ENCODE results near the gene S1PR1.

Gene S1PR1

DNA sequence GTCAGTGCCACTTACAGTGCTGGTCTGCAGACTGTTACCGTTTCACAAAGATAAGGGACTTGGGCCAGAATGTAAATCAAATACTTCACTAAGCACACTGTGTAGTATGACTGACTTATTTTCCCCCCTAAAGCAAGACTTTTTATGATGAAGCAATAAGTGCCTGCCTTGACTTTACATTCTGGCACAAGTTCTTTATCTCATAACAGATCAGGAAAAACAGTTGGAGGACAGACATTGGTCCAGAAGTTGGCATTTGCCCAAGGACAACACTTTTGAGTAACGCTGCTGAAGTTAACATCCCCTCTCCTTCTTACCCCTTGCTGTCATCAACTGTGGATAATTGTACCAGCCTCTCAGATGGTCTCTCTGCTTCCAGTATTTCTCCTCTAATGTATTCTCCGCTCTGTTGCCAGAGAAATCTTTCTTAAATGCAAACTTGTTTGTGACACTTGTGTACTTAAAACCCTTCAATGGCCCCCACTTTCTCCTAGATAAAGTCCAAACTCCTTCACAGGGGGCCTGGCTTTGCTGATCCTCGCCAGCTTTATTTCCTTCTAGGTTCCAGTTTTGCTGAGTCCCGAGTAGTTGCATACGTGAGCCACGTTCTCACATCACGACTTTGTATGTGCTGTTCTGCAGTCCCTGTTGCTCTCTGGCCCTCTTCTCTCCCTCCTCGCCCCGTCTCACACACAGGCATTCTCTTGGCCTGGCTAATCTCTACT is 45.7 kb downstream of the S1PR1 start:
- FAIRE-seq, result no peak

DNA sequence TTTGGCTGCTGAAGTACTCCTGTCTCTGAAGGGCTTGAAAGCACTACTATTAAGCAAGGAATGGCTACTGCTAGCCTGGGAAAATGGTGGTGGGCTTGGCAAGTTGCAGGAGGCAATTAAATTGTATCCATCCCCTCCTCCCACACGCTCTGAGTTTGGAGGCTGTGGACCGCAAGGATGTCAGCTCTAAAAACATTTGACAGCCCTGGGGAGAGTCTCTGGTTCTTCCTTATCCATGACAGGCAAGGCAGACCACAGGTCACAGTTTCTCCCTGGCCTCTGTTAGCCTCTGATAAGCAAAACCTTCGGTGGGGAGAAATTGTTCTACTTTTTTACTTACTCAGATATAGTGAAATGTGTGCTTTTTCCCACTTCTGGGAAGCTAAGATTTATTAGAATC is 46.6 kb downstream of the S1PR1 start:
- FAIRE-seq, result no peak

DNA sequence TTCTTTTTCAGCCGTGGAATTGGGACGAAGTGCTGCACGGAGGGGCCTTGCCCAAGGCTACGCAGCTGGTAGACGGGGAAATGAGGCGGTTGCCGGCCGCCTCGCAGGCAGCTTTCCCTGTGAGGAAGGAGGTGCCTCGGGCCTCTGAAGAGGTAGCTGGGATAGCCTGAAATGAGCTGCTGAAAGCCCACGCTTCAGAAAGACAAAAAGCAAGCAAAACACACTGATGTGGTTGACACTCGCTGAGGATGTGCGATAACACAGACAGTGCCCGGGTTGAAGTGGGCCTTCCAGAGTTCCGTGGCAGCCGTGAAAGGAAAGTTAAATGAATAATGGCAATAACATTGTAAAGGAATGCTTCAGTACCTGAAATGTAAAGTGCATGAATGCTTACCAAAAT is 47.2 kb downstream of the S1PR1 start:
- FAIRE-seq, result no peak

DNA sequence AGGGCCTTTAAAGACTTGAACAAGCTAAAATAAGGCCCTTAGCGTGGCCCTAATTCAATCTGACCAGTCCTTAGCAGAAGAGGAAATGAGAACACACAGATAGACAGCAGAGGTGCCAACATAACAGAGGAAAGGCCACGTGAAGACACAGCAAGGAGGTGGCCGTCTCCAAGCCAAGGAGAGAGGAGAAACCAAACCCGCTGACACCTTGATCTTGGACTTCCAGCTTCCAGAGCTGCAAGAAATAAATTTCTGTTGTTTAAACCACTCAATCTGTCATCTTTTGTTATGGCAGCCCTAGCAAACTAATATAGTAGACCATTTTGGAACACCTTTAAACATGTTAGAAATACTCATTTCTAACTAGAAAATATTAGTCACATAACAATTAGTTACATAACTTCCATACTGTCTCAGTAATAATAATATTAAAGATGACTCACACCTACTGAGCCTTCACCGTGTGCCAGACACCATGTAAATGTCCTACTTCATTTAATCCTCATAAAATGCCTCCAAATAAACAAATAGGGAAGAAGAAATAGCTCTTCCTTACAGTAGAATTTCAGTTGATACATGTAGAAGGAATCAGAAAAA is 47.9 kb downstream of the S1PR1 start:
- FAIRE-seq, result no peak

DNA sequence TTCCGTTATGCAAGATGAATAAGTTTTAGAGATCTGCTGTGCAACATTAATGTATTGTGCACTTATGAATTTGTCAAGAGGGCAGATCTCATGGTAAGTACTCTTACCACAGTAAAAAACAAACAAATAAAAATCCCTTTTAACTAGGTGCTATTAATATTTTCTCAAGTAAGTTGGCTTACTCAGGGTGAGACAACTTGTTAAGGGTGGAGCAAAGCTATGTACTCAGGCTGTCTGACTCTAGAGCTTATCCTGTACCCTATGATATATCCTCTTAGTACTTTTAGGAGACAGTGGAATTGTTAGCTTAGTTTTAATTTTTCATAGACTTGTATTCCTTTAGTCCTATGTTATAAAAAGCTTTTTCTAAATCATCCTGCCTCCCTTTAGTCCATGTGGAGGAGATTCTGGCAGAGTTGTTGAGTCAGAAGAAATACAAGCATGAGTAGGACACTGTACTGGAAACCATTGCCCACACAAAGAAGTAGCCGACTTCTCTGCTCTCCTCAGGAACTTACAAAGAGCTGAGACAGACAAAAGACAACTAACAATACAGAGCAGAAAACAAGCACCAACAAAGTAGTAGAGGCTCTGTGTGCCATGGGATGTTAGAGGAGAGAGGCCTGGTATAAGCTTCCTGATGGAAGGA is 49.2 kb downstream of the S1PR1 start:
- FAIRE-seq, result no peak

DNA sequence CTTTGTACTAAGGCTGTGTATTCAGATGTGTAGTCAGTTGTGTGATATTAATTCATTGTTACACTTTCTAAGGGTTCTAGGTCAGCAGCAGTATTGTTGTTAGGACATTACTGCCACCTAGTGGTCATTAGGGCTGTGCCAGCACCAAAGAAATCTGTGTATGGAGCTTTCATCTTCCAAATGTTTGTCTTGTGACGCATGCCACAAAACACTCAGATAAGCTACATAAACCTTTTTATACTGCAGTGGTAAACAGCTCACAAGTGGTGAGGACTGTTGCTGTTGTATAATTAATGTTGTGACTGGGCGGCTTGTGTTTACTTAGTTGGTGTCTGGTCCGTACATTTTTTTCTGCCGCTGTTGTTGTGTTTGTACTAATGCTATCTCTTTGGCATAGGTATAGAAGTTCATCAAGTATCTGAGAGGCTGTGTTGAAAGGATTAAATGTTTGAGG is 51.7 kb downstream of the S1PR1 start:
- peak; percentile 39 for FAIRE-seq

DNA sequence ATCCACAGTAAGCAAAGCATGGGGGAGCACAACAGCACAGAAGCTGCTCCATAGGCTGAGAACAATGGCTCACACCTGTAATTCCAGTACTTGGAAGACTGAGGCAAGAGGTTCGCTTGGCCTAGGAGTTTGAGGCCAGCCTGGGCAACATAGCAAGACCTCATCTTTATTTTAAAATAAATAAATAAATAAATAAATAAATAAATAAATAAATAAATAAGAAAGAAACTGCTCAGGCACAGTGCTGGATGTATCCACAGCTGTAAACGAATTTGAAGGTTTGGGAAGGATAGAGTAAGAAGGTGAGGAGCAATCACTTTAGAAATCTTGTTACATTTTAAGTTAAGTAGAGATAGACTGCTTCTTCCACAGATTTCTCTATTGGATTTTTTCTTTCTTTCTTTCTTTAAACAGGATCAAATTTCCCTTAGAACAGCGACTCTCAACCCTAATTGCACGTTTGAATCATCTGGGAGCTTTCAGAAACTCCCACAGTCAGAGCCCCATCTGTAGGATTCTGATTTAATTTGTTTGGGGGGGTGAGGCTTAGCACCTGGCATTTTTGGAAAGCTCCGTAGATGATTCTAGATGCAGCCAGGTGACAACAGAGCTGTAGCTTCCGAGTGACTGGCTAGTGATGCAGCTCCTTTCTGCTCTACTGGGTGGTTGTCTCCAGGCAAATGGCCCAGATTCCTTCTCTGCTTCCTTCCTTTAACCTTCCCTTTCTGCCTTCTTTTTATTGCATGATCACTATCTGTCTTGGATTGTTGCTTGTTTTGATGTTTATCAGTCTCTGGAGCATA is 53.5 kb downstream of the S1PR1 start:
- no peak for FAIRE-seq

Data from TTC549 (cell line).